ENCODE results near the gene RPL18A.

- no peak for TF ChIP-seq POLR2A (IDR thresholded peaks at IDR 0.05; ENCODE audit: insufficient read depth in 1 of 2, low read depth in 2 of 2, low read length in 2 of 2)
- no peak for TF ChIP-seq SMC3 (IDR thresholded peaks at IDR 0.05; ENCODE audit: low read length)
- no peak for TF ChIP-seq EZH2 (conservative IDR thresholded peaks at IDR 0.05; ENCODE audit: low read depth, low read length)
- TF ChIP-seq, protein P1, sequence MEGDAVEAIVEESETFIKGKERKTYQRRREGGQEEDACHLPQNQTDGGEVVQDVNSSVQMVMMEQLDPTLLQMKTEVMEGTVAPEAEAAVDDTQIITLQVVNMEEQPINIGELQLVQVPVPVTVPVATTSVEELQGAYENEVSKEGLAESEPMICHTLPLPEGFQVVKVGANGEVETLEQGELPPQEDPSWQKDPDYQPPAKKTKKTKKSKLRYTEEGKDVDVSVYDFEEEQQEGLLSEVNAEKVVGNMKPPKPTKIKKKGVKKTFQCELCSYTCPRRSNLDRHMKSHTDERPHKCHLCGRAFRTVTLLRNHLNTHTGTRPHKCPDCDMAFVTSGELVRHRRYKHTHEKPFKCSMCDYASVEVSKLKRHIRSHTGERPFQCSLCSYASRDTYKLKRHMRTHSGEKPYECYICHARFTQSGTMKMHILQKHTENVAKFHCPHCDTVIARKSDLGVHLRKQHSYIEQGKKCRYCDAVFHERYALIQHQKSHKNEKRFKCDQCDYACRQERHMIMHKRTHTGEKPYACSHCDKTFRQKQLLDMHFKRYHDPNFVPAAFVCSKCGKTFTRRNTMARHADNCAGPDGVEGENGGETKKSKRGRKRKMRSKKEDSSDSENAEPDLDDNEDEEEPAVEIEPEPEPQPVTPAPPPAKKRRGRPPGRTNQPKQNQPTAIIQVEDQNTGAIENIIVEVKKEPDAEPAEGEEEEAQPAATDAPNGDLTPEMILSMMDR (CRISPR knock-in tag; IDR thresholded peaks at IDR 0.05): no peak
- TF ChIP-seq MAF1 (CRISPR knock-in tag; IDR thresholded peaks at IDR 0.05; ENCODE audit: borderline replicate concordance): no peak
- no peak for TF ChIP-seq HNRNPL (IDR thresholded peaks at IDR 0.05; ENCODE audit: low read depth, low read length)
- TF ChIP-seq, protein P2, sequence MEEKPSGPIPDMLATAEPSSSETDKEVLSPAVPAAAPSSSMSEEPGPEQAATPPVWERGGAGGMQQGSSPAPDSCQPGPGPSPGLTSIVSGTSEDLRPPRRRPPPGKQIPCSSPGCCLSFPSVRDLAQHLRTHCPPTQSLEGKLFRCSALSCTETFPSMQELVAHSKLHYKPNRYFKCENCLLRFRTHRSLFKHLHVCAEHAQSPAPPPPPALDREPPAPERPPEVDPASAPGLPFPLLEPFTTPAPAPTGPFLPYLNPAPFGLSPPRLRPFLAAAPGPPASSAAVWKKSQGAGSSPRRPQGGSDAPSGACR (CRISPR knock-in tag; IDR thresholded peaks at IDR 0.05): no peak
- no peak for TF ChIP-seq ZNF773 (CRISPR knock-in tag; IDR thresholded peaks at IDR 0.05; ENCODE audit: borderline replicate concordance)
- no peak for TF ChIP-seq SOX13 (IDR thresholded peaks at IDR 0.05)
- TF ChIP-seq SOX13 (CRISPR knock-in tag; conservative IDR thresholded peaks at IDR 0.05 in 1 of 2, IDR thresholded peaks at IDR 0.05 in 1 of 2): no peak
- no peak for TF ChIP-seq ZNF788 (CRISPR knock-in tag; IDR thresholded peaks at IDR 0.05; ENCODE audit: borderline replicate concordance)
- no peak for TF ChIP-seq FIP1L1 (IDR thresholded peaks at IDR 0.05; ENCODE audit: borderline replicate concordance, insufficient read depth, low read depth, low read length)
- no peak for TF ChIP-seq KLF12 (CRISPR knock-in tag; IDR thresholded peaks at IDR 0.05; ENCODE audit: borderline replicate concordance)
- no peak for TF ChIP-seq ATAD3A (CRISPR knock-in tag; IDR thresholded peaks at IDR 0.05)
These were observed 38.5 kb upstream of the RPL18A start, which contains the start of gene INSL3 for GRCh38 chr19:17821190-17821589.

All from HepG2 (cell line).